K562 (cell line): ENCODE data around the gene CRYZL1. TPM values are rescaled to one million over a fixed set of nuclear protein-coding genes. Genes with fewer than 3 reads are reported as not detected.

ENCODE experiments used
- ARID4B ChIP-seq: sonication (generic); formaldehyde crosslinking; IDR thresholded peaks from 2 replicates; pipeline ENCODE4 v1.8.0; 2022; ENCODE audit warnings: mild to moderate bottlenecking, missing genetic modification reagents
- ATF7 ChIP-seq: fragments of 450-650 bp; IDR thresholded peaks from 2 replicates; pipeline ENCODE4 v1.7.1; 2014; ENCODE audit warnings: mild to moderate bottlenecking, moderate library complexity
- CBFA2T3 ChIP-seq: fragments of 450-650 bp; IDR thresholded peaks from 2 replicates; pipeline ENCODE4 v1.6.1; 2017
- CBX2 ChIP-seq: fragments of 200-600 bp; sonication (generic); IDR thresholded peaks from one replicate; pipeline ENCODE4 v1.6.1; 2012; ENCODE audit warnings: mild to moderate bottlenecking, low read length, inconsistent platforms; ENCODE audit not compliant: insufficient read depth, poor library complexity, severe bottlenecking
- EHMT2 ChIP-seq: fragments of 450-650 bp; IDR thresholded peaks from 2 replicates; pipeline ENCODE4 v1.6.1; 2018; ENCODE audit warnings: antibody characterized with exemption
- ELF1 ChIP-seq: fragments of 200-800 bp; sonication (Bioruptor generic); IDR thresholded peaks from 2 replicates; pipeline ENCODE4 v1.6.1; 2016; ENCODE audit warnings: missing genetic modification characterization, missing compliant biosample characterization
- HMG20B ChIP-seq: fragments of 250-450 bp; sonication (Bioruptor Pico); IDR thresholded peaks from 2 replicates; pipeline ENCODE4 v1.5.0; 2021; ENCODE audit warnings: mild to moderate bottlenecking
- JUN ChIP-seq, 2 experiments: sonication (generic) in 1 of 2; formaldehyde crosslinking in 1 of 2; IDR thresholded peaks; 2 replicates each; pipeline versions ENCODE4 v1.6.1 to v1.8.0; 2012 to 2022; ENCODE audit warnings: borderline replicate concordance in 2 of 2, mild to moderate bottlenecking in 2 of 2, improper control_type of control experiment in 1 of 2, low read depth in 1 of 2, low read length in 1 of 2, missing genetic modification reagents in 1 of 2
- KLF16 ChIP-seq: IDR thresholded peaks from 2 replicates; pipeline ENCODE4 v1.6.1; 2016; ENCODE audit warnings: antibody characterized with exemption
- POLR2AphosphoS5 ChIP-seq: IDR thresholded peaks from 2 replicates; pipeline ENCODE4 v1.6.1; 2011; ENCODE audit warnings: mild to moderate bottlenecking, low read depth, low read length, moderate library complexity; ENCODE audit not compliant: control insufficient read depth, insufficient read depth
- TSC22D4 ChIP-seq: fragments of 450-650 bp; IDR thresholded peaks from 2 replicates; pipeline ENCODE4 v1.6.1; 2016; ENCODE audit warnings: missing genetic modification characterization, missing biosample characterization, control low read depth
- ZEB2 ChIP-seq: fragments of 450-650 bp; IDR thresholded peaks from 2 replicates; pipeline ENCODE4 v1.6.1; 2016
- ZHX1 ChIP-seq: fragments of 150-350 bp; conservative IDR thresholded peaks from 2 replicates; pipeline ENCODE4 v1.6.1; 2014; ENCODE audit warnings: low read length
- ZNF561 ChIP-seq: fragments of 450-650 bp; formaldehyde crosslinking; conservative IDR thresholded peaks from 2 replicates; pipeline ENCODE4 v1.4.0; 2020; ENCODE audit warnings: mild to moderate bottlenecking, moderate library complexity
- ZNF780A ChIP-seq: fragments of 250-450 bp; sonication (Bioruptor Pico); IDR thresholded peaks from 2 replicates; pipeline ENCODE4 v1.5.0; 2021; ENCODE audit warnings: mild to moderate bottlenecking
- polyA plus RNA-seq, 8 experiments: library from polyadenylated mRNA; depleted of rRNA in 4 of 8; stranded (reverse) in 5 of 8; unstranded in 3 of 8; fragments of >200 nt; fragmentation: Nextera tagmentation in 2 of 8; fragmentation: Illumina TruSeq in 1 of 8; extraction: Ambion mirVana in 2 of 8; extraction: Trizol in 1 of 8; gene quantifications; 2 replicates each; pipeline versions ENCODE4 v1.2.1 to v1.2.3, GENCODE V29; 2011 to 2014; ENCODE audit warnings: inconsistent platforms in 1 of 8, missing spikeins in 1 of 8
- total RNA-seq, 7 experiments: library from RNA; depleted of rRNA in 6 of 7; stranded (reverse); fragments of >200 nt in 6 of 7; fragmentation: Illumina TruSeq in 2 of 7; extraction: Trizol in 2 of 7; gene quantifications; 2 replicates each; pipeline versions ENCODE4 v1.2.1 to v1.2.3, GENCODE V29; 2011 to 2021; ENCODE audit warnings: low replicate concordance in 1 of 7
- TF ChIP-seq, protein P1 (sequence below): fragments of 450-650 bp; IDR thresholded peaks from 2 replicates; pipeline ENCODE4 v1.6.1; 2017; ENCODE audit warnings: antibody characterized with exemption
- TF ChIP-seq, protein P2 (sequence below), 3 experiments: IDR thresholded peaks in 2 of 3; conservative IDR thresholded peaks in 1 of 3; 2 replicates each; pipeline ENCODE4 v1.5.1; 2011 to 2012; ENCODE audit warnings: low read length in 3 of 3, mild to moderate bottlenecking in 3 of 3, control low read depth in 2 of 3, improper control_type of control experiment in 1 of 3, inconsistent platforms in 1 of 3, low read depth in 1 of 3, mixed read lengths in 1 of 3, moderate library complexity in 1 of 3; ENCODE audit not compliant: insufficient read depth in 2 of 3

CRYZL1 gene
- total and polyA plus RNA-seq, 9 of the 15 experiments (the other 6 are each of a cell fraction or from before 2014, with no cell fraction given) = 19.9 to 98.2 (median 39.2) TPM

DNA sequence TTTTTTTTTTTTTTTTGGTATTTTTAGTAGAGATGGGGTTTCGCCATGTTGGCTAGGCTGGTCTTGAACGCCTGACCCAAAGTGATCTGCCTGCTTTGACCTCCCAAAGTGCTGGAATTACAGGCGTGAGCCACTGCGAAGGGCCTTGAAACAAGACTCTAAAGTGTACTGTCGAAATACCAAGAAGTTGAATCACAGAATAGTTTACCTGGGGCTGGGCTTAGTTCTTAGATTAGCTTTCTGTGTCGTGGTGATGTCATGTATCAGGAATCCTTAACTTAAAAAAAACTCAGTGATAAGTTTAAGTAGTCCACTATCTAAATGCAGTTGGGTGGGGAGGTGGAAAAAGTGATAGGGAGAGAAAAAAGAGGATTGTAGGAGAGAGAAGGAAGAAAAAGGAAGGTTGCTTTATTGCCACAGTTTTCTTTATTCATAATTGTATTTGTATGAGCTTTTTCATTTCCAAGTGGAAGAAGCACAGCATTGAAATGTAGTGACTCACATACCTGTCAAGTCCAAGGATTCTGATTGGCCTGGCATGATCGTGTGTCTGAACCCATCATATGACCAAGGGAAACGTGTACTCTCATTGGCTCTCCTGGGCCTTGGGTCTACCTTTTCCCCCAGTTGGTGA, 14.2 kb upstream of the CRYZL1 start (continued):
- no peak for TF ChIP-seq TSC22D4 (tag)
- TF ChIP-seq, protein P1, sequence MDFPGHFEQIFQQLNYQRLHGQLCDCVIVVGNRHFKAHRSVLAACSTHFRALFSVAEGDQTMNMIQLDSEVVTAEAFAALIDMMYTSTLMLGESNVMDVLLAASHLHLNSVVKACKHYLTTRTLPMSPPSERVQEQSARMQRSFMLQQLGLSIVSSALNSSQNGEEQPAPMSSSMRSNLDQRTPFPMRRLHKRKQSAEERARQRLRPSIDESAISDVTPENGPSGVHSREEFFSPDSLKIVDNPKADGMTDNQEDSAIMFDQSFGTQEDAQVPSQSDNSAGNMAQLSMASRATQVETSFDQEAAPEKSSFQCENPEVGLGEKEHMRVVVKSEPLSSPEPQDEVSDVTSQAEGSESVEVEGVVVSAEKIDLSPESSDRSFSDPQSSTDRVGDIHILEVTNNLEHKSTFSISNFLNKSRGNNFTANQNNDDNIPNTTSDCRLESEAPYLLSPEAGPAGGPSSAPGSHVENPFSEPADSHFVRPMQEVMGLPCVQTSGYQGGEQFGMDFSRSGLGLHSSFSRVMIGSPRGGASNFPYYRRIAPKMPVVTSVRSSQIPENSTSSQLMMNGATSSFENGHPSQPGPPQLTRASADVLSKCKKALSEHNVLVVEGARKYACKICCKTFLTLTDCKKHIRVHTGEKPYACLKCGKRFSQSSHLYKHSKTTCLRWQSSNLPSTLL = no peak
- TF ChIP-seq ATF7 = peak; percentile 88
- 0 out of 2 replicates have a peak, but pooled peaks have one; percentile 12 for TF ChIP-seq CBFA2T3
- TF ChIP-seq KLF16 = no peak
- TF ChIP-seq ZHX1 = no peak
- no peak for TF ChIP-seq HMG20B (CRISPR knock-in tag)
- TF ChIP-seq EHMT2 = no peak
- TF ChIP-seq ARID4B = no peak
- TF ChIP-seq ZNF561 (CRISPR knock-in tag) = no peak
- TF ChIP-seq ELF1 (tag) = no peak
- TF ChIP-seq POLR2AphosphoS5 = no peak
- TF ChIP-seq, protein P2, sequence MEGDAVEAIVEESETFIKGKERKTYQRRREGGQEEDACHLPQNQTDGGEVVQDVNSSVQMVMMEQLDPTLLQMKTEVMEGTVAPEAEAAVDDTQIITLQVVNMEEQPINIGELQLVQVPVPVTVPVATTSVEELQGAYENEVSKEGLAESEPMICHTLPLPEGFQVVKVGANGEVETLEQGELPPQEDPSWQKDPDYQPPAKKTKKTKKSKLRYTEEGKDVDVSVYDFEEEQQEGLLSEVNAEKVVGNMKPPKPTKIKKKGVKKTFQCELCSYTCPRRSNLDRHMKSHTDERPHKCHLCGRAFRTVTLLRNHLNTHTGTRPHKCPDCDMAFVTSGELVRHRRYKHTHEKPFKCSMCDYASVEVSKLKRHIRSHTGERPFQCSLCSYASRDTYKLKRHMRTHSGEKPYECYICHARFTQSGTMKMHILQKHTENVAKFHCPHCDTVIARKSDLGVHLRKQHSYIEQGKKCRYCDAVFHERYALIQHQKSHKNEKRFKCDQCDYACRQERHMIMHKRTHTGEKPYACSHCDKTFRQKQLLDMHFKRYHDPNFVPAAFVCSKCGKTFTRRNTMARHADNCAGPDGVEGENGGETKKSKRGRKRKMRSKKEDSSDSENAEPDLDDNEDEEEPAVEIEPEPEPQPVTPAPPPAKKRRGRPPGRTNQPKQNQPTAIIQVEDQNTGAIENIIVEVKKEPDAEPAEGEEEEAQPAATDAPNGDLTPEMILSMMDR (IDR thresholded peaks at IDR 0.05 in 2 of 3, conservative IDR thresholded peaks at IDR 0.05 in 1 of 3; ENCODE audit: insufficient read depth in 2 of 3, low read depth in 1 of 3, low read length in 3 of 3) = no peak
- TF ChIP-seq CBX2 = no peak
- TF ChIP-seq ZEB2 = peak; percentile 47
- peak; percentile 81 for TF ChIP-seq JUN (IDR thresholded peaks at IDR 0.05; ENCODE audit: borderline replicate concordance, low read depth, low read length)
- no peak for TF ChIP-seq JUN (CRISPR knock-in tag; IDR thresholded peaks at IDR 0.05; ENCODE audit: borderline replicate concordance)
- no peak for TF ChIP-seq ZNF780A
